IMR-90 (cell line): Measurements from ENCODE around the gene SEC14L6. TPM values are rescaled to one million over a fixed set of nuclear protein-coding genes. Genes with fewer than 3 reads are reported as not detected.

Source experiments
- ATAC-seq: fragments of 200-7000 bp; cut with Tn5 transposase; 2 replicates; pipeline ENCODE4 v1.9.1; 2020; ENCODE audit warnings: low read depth, mild to moderate bottlenecking, moderate library complexity
- BruUV-seq: library from RNA; stranded (reverse); fragments of 400-500 nt; replicated peaks from 2 replicates; lab custom pipeline; 2021; lab: Mats Ljungman, UMichigan
- CTCF ChIA-PET: fragments of 300-600 bp; formaldehyde crosslinking; extraction: SDS; loops from one replicate; lab custom pipeline; 2021; ENCODE audit warnings: antibody characterized with exemption; lab: Yijun Ruan, JAX
- POLR2A ChIA-PET: fragments of 300-600 bp; sonication (Branson Sonifier 250); formaldehyde crosslinking; loops from one replicate; lab custom pipeline; 2022; ENCODE audit warnings: antibody characterized with exemption; ENCODE audit not compliant: unreplicated experiment; lab: Charles Lee
- DNase-seq: peaks from one replicate; pipeline ENCODE4 v3.0.0; 2013
- H2AFZ ChIP-seq: replicated peaks from 2 replicates; pipeline ENCODE3; 2013; ENCODE audit warnings: low read length, mild to moderate bottlenecking; ENCODE audit not compliant: poor library complexity
- H2AK5ac ChIP-seq: 2 replicates; pipeline ENCODE4 v1.6.1; 2013; ENCODE audit warnings: low read depth, low read length, inconsistent platforms
- H2AK9ac ChIP-seq: replicated peaks from 2 replicates; pipeline ENCODE3; 2013; ENCODE audit warnings: mild to moderate bottlenecking, low read depth, low read length, moderate library complexity; ENCODE audit not compliant: poor library complexity
- H2BK120ac ChIP-seq: 2 replicates; pipeline ENCODE4 v1.6.1; 2013; ENCODE audit warnings: low read depth, low read length, inconsistent platforms
- H2BK15ac ChIP-seq: 3 replicates; pipeline ENCODE4 v1.6.1; 2013; ENCODE audit warnings: low read depth, low read length, inconsistent platforms
- H2BK20ac ChIP-seq: 2 replicates; pipeline ENCODE4 v1.6.1; 2013; ENCODE audit warnings: low read depth, mild to moderate bottlenecking, inconsistent platforms, low read length, moderate library complexity
- H2BK5ac ChIP-seq: 2 replicates; pipeline ENCODE4 v1.6.1; 2013; ENCODE audit warnings: mild to moderate bottlenecking, low read depth, low read length, inconsistent platforms; ENCODE audit not compliant: poor library complexity, severe bottlenecking
- H3K14ac ChIP-seq: replicated peaks from 2 replicates; pipeline ENCODE4 v1.6.1; 2013; ENCODE audit warnings: low read depth, low read length, inconsistent platforms
- H3K18ac ChIP-seq: 2 replicates; pipeline ENCODE4 v1.6.1; 2013; ENCODE audit warnings: low read depth, low read length, control low read depth
- H3K23ac ChIP-seq: 2 replicates; pipeline ENCODE4 v1.6.1; 2013; ENCODE audit warnings: low read depth, low read length, inconsistent platforms
- H3K27ac ChIP-seq: 2 replicates; pipeline ENCODE4 v1.5.1; 2013; ENCODE audit warnings: mild to moderate bottlenecking, control low read depth, low read length; ENCODE audit not compliant: insufficient read depth
- H3K27me3 ChIP-seq: 2 replicates; pipeline ENCODE4 v1.6.1; 2013; ENCODE audit warnings: low read length; ENCODE audit not compliant: control insufficient read depth, insufficient read depth
- H3K36me3 ChIP-seq: 2 replicates; pipeline ENCODE4 v1.6.1; 2013; ENCODE audit warnings: low read length, mixed read lengths; ENCODE audit not compliant: control insufficient read depth, insufficient read depth
- H3K4ac ChIP-seq: 2 replicates; pipeline ENCODE4 v1.6.1; 2013; ENCODE audit warnings: low read depth, low read length, inconsistent platforms
- H3K4me1 ChIP-seq: 2 replicates; pipeline ENCODE4 v1.6.1; 2013; ENCODE audit warnings: low read length, mixed read lengths; ENCODE audit not compliant: control insufficient read depth, insufficient read depth
- H3K4me2 ChIP-seq: 2 replicates; pipeline ENCODE4 v1.6.1; 2013; ENCODE audit warnings: low read depth, mild to moderate bottlenecking, control low read depth, low read length, moderate library complexity
- H3K4me3 ChIP-seq: 2 replicates; pipeline ENCODE4 v1.5.1; 2013; ENCODE audit warnings: low read depth, mild to moderate bottlenecking, control low read depth, low read length, moderate library complexity; ENCODE audit not compliant: insufficient read depth
- H3K56ac ChIP-seq: 2 replicates; pipeline ENCODE4 v1.6.1; 2013; ENCODE audit warnings: low read length, inconsistent platforms; ENCODE audit not compliant: insufficient read depth; ENCODE audit errors: extremely low read depth
- H3K79me1 ChIP-seq, 2 experiments: 2 replicates each; pipeline ENCODE4 v1.6.1; 2013; ENCODE audit warnings: low read length in 2 of 2, inconsistent platforms in 1 of 2, low read depth in 1 of 2
- H3K9ac ChIP-seq: 2 replicates; pipeline ENCODE4 v1.6.1; 2013; ENCODE audit warnings: low read depth, low read length, control low read depth
- H3K9me1 ChIP-seq: 2 replicates; pipeline ENCODE4 v1.6.1; 2013; ENCODE audit warnings: low read length, inconsistent platforms; ENCODE audit not compliant: insufficient read depth
- H3K9me3 ChIP-seq: 2 replicates; pipeline ENCODE4 v1.6.1; 2013; ENCODE audit warnings: low read length; ENCODE audit not compliant: control insufficient read depth, insufficient read depth
- H4K20me1 ChIP-seq: 2 replicates; pipeline ENCODE4 v1.6.1; 2013; ENCODE audit warnings: low read length, inconsistent platforms; ENCODE audit not compliant: insufficient read depth
- H4K5ac ChIP-seq: 2 replicates; pipeline ENCODE4 v1.6.1; 2013; ENCODE audit warnings: mild to moderate bottlenecking, low read depth, low read length, control low read depth
- H4K8ac ChIP-seq, 2 experiments: 2 replicates each; pipeline ENCODE4 v1.6.1; 2013; ENCODE audit warnings: low read depth in 2 of 2, low read length in 2 of 2, control low read depth in 1 of 2, inconsistent platforms in 1 of 2
- H4K91ac ChIP-seq: 2 replicates; pipeline ENCODE4 v1.6.1; 2013; ENCODE audit warnings: low read depth, low read length, inconsistent platforms; ENCODE audit not compliant: insufficient read depth
- MAFK ChIP-seq: IDR thresholded peaks from 2 replicates; pipeline ENCODE4 v1.6.1; 2012; ENCODE audit warnings: low read depth, low read length, improper control_type of control experiment
- RFX5 ChIP-seq: IDR thresholded peaks from 2 replicates; pipeline ENCODE4 v1.8.0; 2012; ENCODE audit warnings: low read depth, mild to moderate bottlenecking, low read length, moderate library complexity
- WGBS, 2 experiments: methylation state at CpG; one replicate each; pipeline versions ENCODE4 v1.1.5 to v1.1.7; 2013; ENCODE audit warnings: missing lambda C conversion rate in 2 of 2; ENCODE audit not compliant: insufficient read length in 1 of 2; ENCODE audit errors: extremely low coverage in 2 of 2; 5-methylcytosine and 5-hydroxymethylcytosine counted together
- dilution Hi-C: fragments of 300-500 bp; cut with HindIII; formaldehyde crosslinking; loops from one replicate; pipeline ENCODE4 v1.14.3; 2018; ENCODE audit warnings: low sequenced_read_pairs; ENCODE audit not compliant: unreplicated experiment
- in situ Hi-C: fragments of 300-500 bp; cut with MboI; formaldehyde crosslinking; loops from 3 replicates; pipeline ENCODE4 v1.14.3; 2019; ENCODE audit warnings: low sequenced_read_pairs, inconsistent platforms, mixed read lengths
- intact Hi-C: fragments of 100-400 bp; cut with micrococcal nuclease; formaldehyde crosslinking; loops from 2 replicates; pipeline ENCODE4 v1.10.0; 2022
- polyA plus RNA-seq, 3 experiments: library from polyadenylated mRNA; depleted of rRNA; stranded (reverse); fragments of >200 nt; gene quantifications; 2 replicates each; pipeline ENCODE4 v1.2.3, GENCODE V29; 2012; ENCODE audit warnings: low replicate concordance in 1 of 3
- total RNA-seq: library from RNA; depleted of rRNA; stranded (reverse); fragments of >200 nt; gene quantifications from 2 replicates; pipeline ENCODE4 v1.2.3, GENCODE V29; 2012
- TF ChIP-seq, protein P1 (sequence below): fragments of 150-350 bp; IDR thresholded peaks from 2 replicates; pipeline ENCODE4 v1.6.1; 2017; ENCODE audit warnings: mild to moderate bottlenecking, antibody characterized with exemption, low read length, low read depth

The SEC14L6 gene
- total and polyA plus RNA-seq, 2 of the 4 experiments (the other 2 are of a cell fraction) = 0.09 TPM; not detected in 1

DNA sequence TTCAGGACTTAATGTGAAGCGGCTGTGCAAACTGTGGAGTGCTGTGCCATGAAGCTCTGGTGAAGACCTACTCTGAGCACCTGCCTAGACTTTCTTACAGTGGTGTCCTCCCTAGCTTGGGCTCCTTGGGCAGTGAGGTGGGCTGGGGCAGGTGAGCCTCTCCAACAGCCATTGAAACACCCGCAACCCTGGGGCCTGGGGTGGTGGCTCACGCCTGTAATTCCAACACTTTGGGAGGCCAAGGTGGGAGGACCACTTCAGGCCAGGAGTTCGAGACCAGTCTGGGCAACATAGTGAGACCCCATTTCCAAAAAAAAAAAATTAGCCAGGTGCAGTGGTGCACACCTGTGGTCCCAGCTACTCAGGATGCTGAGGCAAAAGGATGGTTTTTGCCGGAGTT is 60.4 kb downstream of the SEC14L6 start:
- H3K23ac ChIP-seq = no peak overlapping the region
- H3K4me2 ChIP-seq = no peak overlapping the region
- H3K56ac ChIP-seq = no peak overlapping the region
- ATAC-seq = no peak
- H3K4me3 ChIP-seq = no peak overlapping the region
- H3K9me3 ChIP-seq = no peaks in the 10 kb centered on the region
- in situ Hi-C loops (loop anchor here (10.0 kb wide), 1 partner anchor 91 kb away; the partner anchor contains the start of gene SEC14L2), intact Hi-C loops (no loop called here), dilution Hi-C loops (no loop called here)
- H3K27me3 ChIP-seq = peaks cover 28% of the 10 kb centered on the region
- POLR2A ChIA-PET = no interaction called here
- H4K8ac ChIP-seq = no peak overlapping the region
- no peak overlapping the region for H4K5ac ChIP-seq
- no peaks in the 10 kb centered on the region for H3K36me3 ChIP-seq
- no peak overlapping the region for H3K18ac ChIP-seq
- no TSS peak for BruUV-seq
- CTCF ChIA-PET = interaction anchor here (0.8 kb wide), 1 partner anchor 41 kb away, joined by 3 read pairs; no protein-coding TSS in a partner anchor
- H2BK15ac ChIP-seq = no peak overlapping the region
- H3K79me1 ChIP-seq = no peaks in the 10 kb centered on the region
- H2AK5ac ChIP-seq = no peak overlapping the region
- H4K91ac ChIP-seq = no peak overlapping the region
- no peaks in the 10 kb centered on the region for H4K20me1 ChIP-seq
- H3K4me1 ChIP-seq = no peaks in the 10 kb centered on the region
- H3K27ac ChIP-seq = no peak overlapping the region
- no peaks in the 10 kb centered on the region for H3K9me1 ChIP-seq
- no peak overlapping the region for H3K14ac ChIP-seq
- WGBS, 2 experiments = 83% methylated on average over 1 of the region's 5 CpGs; no CpG with 5 or more reads in 1 of the 2 experiments
- H2BK120ac ChIP-seq = no peak overlapping the region
- H3K9ac ChIP-seq = no peak overlapping the region
- H2BK20ac ChIP-seq = no peak overlapping the region
- TF ChIP-seq RFX5 (no peak), MAFK (no peak)
- TF ChIP-seq, protein P1, sequence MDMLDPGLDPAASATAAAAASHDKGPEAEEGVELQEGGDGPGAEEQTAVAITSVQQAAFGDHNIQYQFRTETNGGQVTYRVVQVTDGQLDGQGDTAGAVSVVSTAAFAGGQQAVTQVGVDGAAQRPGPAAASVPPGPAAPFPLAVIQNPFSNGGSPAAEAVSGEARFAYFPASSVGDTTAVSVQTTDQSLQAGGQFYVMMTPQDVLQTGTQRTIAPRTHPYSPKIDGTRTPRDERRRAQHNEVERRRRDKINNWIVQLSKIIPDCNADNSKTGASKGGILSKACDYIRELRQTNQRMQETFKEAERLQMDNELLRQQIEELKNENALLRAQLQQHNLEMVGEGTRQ = no peak
- H3K4ac ChIP-seq = no peak overlapping the region
- no peak overlapping the region for H2BK5ac ChIP-seq
- DNase-seq = no peak
- H2AK9ac ChIP-seq = no peak overlapping the region
- H2AFZ ChIP-seq = no peak overlapping the region
